CD4-positive, alpha-beta T cell treated with Interleukin-4 for 4 hours (primary cell): ENCODE measurements around the gene ZBTB9.
"Not testable (repeated sequence)": the region's sequence is repeated elsewhere in the genome, so short reads cannot be mapped to it uniquely, and the experiment has no call there.

Source experiments
- DNase-seq: peaks from one replicate; pipeline ENCODE4 v3.0.0-alpha.2; 2020

ZBTB9 gene

DNA sequence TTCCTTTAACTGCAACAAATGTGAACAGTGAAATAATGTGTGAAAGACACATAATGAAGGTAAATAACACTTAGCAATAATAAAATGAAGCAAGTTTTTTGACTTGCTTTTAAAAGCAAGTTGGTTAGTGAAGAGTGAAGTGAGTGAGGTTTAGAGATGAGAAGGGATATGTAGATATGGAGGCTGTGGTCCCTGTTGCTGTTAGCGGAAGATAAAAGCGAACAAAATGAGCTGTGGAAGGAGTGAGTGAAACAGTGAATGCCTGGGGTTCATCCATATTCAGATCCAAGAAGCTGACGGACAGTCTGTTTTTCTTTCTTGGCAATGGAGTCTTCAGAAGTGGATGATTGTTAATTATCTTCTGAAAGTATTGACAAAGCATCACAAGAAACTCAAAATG, 23.5 kb downstream of the ZBTB9 start:
- DNase-seq = no peak

DNA sequence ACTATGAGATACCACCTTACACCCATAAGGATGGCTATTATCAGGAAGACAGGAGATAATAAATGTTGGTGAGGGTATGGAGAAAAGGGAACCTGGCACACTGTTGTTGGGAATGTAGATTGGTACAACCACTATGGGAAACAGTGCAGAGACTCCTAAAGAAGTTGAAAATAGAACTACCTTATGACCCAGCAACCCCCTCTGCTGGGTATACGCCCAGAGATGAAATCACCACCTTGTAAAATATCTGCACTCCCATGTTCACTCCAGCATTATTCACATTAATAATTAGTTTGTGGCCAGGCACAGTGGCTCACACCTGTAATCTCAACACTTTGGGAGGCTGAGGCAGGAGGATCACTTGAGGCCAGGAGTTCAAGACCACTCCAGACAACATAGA, 26.8 kb downstream of the ZBTB9 start:
- no peak for DNase-seq

DNA sequence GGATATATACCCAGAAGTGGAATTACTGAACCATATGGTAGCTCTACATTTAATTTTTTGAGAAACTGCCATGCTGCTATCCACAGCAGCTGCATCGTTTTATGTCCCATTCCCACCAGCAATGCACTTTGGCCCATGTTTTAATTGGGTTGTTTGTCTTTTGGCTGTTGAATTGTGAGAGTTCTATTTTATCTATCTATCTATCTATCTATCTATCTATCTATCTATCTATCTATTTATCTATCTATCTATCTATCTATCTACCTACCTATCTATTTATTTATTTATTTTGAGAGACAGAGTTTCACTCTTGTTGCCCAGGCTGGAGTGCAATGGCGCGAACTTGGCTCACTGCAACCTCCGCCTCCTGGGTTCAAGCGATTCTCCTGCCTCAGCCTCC, 28.2 kb downstream of the ZBTB9 start:
- DNase-seq = not testable (repeated sequence)

DNA sequence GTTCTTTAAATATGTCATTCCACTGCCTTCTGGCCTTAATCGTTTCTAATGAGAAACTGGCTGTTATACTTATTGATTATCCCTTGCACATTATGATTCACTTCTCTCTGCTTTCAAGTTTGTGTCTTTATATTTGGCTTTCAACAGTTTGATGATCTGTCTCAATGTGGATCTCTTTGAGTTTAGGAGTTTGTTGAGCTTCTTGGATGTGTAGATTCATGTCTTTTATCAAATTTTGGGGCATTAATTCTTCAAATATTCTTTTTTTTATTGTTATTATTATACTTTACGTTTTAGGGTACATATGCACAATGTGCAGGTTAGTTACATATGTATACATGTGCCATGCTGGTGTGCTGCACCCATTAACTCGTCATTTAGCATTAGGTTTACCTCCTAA, 29.3 kb downstream of the ZBTB9 start:
- no peak for DNase-seq

DNA sequence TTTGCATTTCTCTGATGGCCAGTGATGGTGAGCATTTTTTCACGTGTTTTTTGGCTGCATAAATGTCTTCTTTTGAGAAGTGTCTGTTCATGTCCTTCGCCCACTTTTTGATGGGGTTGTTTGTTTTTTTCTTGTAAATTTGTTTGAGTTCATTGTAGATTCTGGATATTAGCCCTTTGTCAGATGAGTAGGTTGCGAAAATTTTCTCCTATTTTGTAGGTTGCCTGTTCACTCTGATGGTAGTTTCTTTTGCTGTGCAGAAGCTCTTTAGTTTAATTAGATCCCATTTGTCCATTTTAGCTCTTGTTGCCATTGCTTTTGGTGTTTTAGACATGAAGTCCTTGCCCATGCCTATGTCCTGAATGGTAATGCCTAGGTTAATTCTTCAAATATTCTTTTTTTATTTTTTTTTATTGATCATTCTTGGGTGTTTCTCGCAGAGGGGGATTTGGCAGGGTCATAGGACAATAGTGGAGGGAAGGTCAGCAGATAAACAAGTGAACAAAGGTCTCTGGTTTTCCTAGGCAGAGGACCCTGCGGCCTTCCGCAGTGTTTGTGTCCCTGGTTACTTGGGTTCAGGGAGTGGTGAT, 30.4 kb downstream of the ZBTB9 start:
- DNase-seq = not testable (repeated sequence)

DNA sequence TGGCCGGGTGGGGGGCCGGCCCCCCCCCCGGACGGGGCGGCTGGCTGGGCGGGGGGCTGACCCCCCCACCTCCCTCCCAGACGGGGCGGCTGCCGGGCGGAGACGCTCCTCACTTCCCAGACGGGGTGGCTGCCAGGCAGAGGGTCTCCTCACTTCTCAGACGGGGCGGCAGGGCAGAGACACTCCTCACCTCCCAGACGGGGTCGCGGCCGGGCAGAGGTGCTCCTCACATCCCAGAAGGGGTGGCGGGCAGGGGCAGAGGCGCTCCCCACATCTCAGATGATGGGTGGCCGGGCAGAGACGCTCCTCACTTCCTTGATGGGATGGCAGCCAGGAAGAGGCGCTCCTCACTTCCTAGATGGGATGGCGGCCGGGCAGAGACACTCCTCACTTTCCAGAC, 31.3 kb downstream of the ZBTB9 start:
- not testable (repeated sequence) for DNase-seq

DNA sequence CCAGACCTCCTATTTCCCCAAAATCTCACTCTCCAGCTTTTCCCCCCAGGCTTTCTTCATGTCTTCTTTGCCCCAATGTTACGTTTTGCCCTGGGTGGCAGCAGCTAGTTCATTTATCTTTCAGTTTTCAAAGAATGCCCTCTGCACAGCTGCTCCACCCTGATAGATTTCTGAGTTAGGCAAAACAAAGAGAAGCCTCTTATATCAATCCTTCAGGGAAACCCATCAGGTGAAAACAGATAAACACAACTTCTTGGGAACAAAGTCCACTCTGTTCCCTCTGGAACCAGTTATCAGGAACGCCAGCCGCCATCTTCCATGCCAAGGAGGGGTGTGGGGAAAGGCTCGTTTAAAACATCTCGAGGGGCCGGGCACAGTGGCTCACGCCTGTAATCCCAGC, 34.0 kb downstream of the ZBTB9 start:
- DNase-seq = no peak

DNA sequence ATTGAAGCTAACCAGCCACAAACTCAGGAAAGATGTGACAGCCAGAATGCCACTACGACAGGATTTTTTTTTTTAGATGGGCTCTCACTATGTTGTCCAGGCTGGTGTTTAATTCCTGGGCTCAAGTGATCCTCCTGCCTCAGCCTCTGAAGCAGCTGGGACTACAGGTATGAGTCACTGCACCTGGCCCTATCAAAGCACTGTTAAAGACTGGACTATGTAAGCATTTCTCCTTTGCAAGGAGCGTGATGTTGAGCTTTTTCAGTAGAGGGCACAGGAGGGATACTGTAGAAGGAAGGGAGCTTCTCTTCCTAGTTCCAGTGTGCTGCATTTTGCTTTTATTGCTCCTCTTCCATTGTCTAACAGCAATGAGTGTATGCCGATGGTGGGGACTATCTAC, 35.8 kb downstream of the ZBTB9 start:
- no peak for DNase-seq

DNA sequence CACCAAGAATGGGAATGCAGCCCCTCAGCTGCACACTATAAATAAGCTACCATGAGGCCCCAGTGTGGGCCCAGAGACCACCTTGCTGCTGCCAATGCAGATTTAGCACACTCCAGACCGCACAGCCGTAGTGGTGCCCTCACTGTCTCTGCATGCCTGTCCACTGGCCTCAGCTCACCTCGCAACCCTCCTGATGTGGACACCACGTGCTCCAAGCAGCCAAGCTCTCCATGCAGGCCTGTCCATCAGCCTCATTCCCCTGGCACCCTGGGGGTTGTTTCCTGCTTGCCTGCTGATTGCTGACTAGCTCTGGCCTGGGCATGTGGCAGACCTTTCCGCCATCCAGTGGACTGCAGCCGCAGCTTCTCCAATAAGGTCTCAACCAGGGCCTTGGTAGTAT, 36.2 kb downstream of the ZBTB9 start:
- DNase-seq = no peak

DNA sequence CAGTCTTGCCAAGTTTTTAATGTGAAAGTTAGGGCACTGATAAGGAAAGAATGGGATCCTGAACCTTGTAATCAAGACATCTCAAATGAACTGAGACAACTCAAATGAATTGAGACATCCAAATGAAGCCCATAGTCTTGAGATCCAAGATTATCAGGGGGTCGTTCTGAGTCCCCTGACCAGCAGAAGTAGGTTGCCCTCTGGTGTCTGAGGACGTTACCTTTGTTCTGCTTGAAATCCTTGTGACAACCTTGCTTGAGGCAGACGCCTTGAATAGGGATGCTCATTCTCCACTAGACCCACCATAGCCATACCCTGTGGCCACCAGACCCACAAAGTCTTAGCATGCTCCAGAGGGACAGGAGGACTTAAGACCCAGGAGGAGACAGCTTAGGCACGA, 37.7 kb downstream of the ZBTB9 start:
- DNase-seq = no peak

DNA sequence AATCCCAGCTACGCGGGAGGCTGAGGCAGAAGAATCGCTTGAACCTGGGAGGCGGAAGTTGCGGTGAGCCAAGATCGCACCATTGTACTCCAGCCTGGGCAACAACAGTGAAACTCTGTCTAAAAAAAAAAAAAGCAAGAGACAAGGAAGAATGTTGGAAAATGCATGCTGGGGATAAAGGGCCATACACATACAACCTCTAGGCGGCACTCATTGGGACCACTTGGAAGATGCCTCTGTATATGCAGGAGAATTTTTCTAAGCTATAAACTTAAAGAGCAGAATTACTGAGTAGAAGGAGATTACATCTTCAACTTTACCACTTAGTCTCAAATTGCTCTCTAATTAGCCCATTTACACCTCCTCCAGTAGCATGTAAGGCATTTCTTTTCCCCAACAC, 42.8 kb downstream of the ZBTB9 start:
- DNase-seq = no peak

DNA sequence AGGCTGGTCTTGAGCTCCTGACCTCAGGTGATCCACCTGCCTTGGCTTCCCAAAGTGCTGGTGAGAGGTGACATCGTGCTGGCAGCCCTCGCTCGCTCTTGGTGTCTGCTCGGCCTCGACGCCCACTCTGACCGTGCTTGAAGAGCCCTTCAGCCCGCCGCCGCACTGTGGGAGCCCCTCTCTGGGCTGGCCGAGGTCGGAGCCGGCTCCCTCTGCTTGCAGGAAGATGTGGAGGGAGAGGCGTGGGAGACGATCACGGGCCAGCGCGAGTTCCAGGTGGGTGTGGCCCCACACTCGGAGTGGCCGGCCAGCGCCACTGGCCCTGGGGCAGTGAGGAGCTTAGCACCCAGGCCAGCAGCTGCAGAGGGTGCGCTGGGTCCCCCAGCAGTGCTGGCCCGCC, 48.1 kb downstream of the ZBTB9 start:
- no peak for DNase-seq

DNA sequence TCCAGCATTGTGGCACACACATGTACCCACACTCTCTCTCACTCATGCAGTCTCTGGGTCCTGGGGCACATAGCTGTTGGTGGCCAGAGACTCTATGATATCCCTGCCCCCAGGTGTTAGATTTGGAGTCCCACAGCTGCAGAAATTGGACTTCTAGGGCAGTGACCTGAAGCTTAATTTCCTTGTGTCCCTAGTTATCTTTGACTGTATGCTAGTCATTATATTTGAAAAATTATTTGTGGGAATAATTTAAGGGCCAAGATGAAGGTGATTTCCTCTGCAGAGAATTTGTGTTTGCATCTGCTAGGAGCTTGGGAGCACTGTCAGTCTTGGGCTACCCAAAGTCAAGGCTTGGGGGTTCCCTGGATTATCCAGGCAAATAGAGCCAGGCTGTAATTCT, 50.1 kb downstream of the ZBTB9 start:
- DNase-seq = no peak

DNA sequence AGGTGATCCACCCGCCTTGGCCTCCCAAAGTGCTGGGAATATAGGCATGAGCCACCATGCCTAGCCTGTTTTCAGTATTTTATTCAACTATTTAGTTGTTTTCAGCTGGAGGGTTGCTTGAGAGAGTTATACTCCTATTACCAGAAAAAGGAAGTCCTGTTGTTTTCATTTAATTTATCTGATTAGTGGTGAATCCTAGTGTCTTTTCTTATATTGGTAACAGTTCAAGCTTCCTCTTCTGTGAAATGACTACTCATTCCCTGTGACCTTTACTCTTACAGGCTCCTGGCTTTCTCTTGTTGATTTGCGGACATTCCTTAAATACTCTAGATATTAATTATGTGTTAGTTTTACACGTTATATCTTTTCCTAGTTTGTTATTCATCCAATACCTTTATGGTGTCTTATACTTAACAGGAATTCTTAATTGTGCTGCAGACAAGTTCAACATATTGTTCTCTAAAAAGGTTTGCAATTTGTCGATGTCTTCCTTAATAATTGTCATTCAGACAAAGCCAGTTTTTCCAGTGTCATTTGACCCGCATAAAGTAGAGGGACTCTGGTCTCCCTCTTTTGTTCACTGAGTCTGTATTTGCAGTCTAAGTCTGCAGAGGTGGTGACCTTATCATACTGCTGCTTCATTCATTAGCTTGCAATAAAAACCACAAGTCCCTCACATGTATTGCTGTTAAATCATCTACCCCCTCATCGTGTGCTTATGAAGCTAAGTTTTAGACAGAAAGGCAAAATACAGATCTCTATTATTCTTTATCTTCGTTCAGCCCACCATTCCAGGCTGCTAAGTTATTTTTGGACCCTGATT, 51.4 kb downstream of the ZBTB9 start:
- no peak for DNase-seq
